SK-N-SH (cell line): ENCODE measurements around the gene UNC50. TPM values are rescaled to one million over a fixed set of nuclear protein-coding genes. Genes with fewer than 3 reads are reported as not detected.

Source experiments
- CTCF ChIA-PET: fragments of 300-600, 350-600 bp; formaldehyde crosslinking; extraction: SDS; loops from one replicate; lab custom pipeline; 2021; lab: Yijun Ruan, JAX
- POLR2A ChIA-PET: fragments of 350-600 bp; sonication (Branson Sonifier 250); formaldehyde crosslinking; extraction: SDS; loops from one replicate; lab custom pipeline; 2020; ENCODE audit warnings: antibody characterized with exemption, inconsistent platforms; lab: Yijun Ruan, JAX
- DNase-seq: peaks from one replicate; pipeline ENCODE4 v3.0.0; 2012
- H2AFZ ChIP-seq: fragments of 200-600 bp; sonication (generic); 2 replicates; pipeline ENCODE4 v1.8.1; 2016; ENCODE audit warnings: antibody characterized with exemption, mild to moderate bottlenecking, low read depth
- H3F3A ChIP-seq: fragments of 200-600 bp; sonication (generic); replicated peaks from 2 replicates; pipeline ENCODE3; 2016; ENCODE audit warnings: antibody characterized with exemption, mild to moderate bottlenecking; ENCODE audit not compliant: insufficient read depth
- H3K27ac ChIP-seq, 2 experiments: fragments of 200-500 bp in 1 of 2; fragments of 200-600 bp in 1 of 2; sonication (Bioruptor generic) in 1 of 2; sonication (generic), shearing (Covaris generic) in 1 of 2; 2 replicates each; pipeline versions ENCODE4 v1.5.1 to v1.6.1; 2014 to 2016; ENCODE audit warnings: low read depth in 2 of 2, inconsistent platforms in 1 of 2, low read length in 1 of 2, mild to moderate bottlenecking in 1 of 2, mixed read lengths in 1 of 2
- H3K27me3 ChIP-seq: fragments of 200-600 bp; sonication (generic), shearing (Covaris generic); 2 replicates; pipeline ENCODE4 v1.6.1; 2016; ENCODE audit warnings: mixed run types; ENCODE audit not compliant: insufficient read depth
- H3K36me3 ChIP-seq, 2 experiments: fragments of 200-500 bp in 1 of 2; fragments of 200-600 bp in 1 of 2; sonication (Bioruptor generic) in 1 of 2; sonication (generic) in 1 of 2; replicated peaks in 1 of 2; 2 replicates each; pipeline versions ENCODE3 to v1.5.1; 2014 to 2016; ENCODE audit warnings: low read length in 1 of 2, mild to moderate bottlenecking in 1 of 2; ENCODE audit not compliant: insufficient read depth in 2 of 2, control insufficient read depth in 1 of 2
- H3K4me1 ChIP-seq, 2 experiments: fragments of 200-500 bp in 1 of 2; fragments of 200-600 bp in 1 of 2; sonication (Bioruptor generic) in 1 of 2; sonication (generic), shearing (Covaris generic) in 1 of 2; 2 replicates each; pipeline versions ENCODE4 v1.5.1 to v1.6.1; 2014 to 2016; ENCODE audit warnings: low read depth in 1 of 2, low read length in 1 of 2, mixed run types in 1 of 2; ENCODE audit not compliant: insufficient read depth in 2 of 2, control insufficient read depth in 1 of 2
- H3K4me2 ChIP-seq: fragments of 200-600 bp; sonication (generic), shearing (Covaris generic); 2 replicates; pipeline ENCODE4 v1.6.1; 2017; ENCODE audit warnings: mixed run types
- H3K4me3 ChIP-seq, 2 experiments: fragments of 200-500 bp in 1 of 2; fragments of 200-600 bp in 1 of 2; sonication (Bioruptor generic) in 1 of 2; sonication (generic), shearing (Covaris generic) in 1 of 2; 2 replicates each; pipeline versions ENCODE4 v1.5.1 to v1.8.1; 2014 to 2016; ENCODE audit warnings: low read depth in 2 of 2, inconsistent platforms in 1 of 2, low read length in 1 of 2, mild to moderate bottlenecking in 1 of 2, mixed read lengths in 1 of 2, moderate library complexity in 1 of 2
- H3K79me2 ChIP-seq: fragments of 200-600 bp; sonication (generic); 2 replicates; pipeline ENCODE4 v1.8.1; 2017; ENCODE audit warnings: mild to moderate bottlenecking; ENCODE audit not compliant: insufficient read depth
- H3K9ac ChIP-seq: fragments of 200-600 bp; sonication (generic); 2 replicates; pipeline ENCODE4 v1.6.1; 2017; ENCODE audit warnings: mixed run types
- H3K9me2 ChIP-seq: fragments of 200-600 bp; sonication (generic); 2 replicates; pipeline ENCODE4 v1.6.1; 2017; ENCODE audit warnings: mixed run types
- H3K9me3 ChIP-seq: fragments of 200-600 bp; sonication (generic); 2 replicates; pipeline ENCODE4 v1.6.1; 2017; ENCODE audit warnings: mixed run types, mild to moderate bottlenecking, moderate library complexity
- H4K20me1 ChIP-seq: fragments of 200-600 bp; sonication (generic); 2 replicates; pipeline ENCODE4 v1.6.1; 2017; ENCODE audit warnings: mild to moderate bottlenecking, mixed run types; ENCODE audit not compliant: insufficient read depth
- CHD2 ChIP-seq: fragments of 150-350 bp; IDR thresholded peaks from 2 replicates; pipeline ENCODE4 v1.6.1; 2018; ENCODE audit warnings: low read length; ENCODE audit not compliant: partially characterized antibody
- ELF1 ChIP-seq: IDR thresholded peaks from 2 replicates; pipeline ENCODE4 v1.4.0; 2012
- EP300 ChIP-seq, 2 experiments: IDR thresholded peaks; 2 replicates each; pipeline versions ENCODE4 v1.4.0 to v1.6.1; 2012; ENCODE audit warnings: borderline replicate concordance in 1 of 2, low read depth in 1 of 2, low read length in 1 of 2
- FOXM1 ChIP-seq: IDR thresholded peaks from 2 replicates; pipeline ENCODE4 v1.4.0; 2012; ENCODE audit warnings: low read depth, mild to moderate bottlenecking
- GABPA ChIP-seq: IDR thresholded peaks from 2 replicates; pipeline ENCODE4 v1.4.0; 2012; ENCODE audit warnings: low read depth, mild to moderate bottlenecking
- GATA2 ChIP-seq: sonication (generic); formaldehyde crosslinking; IDR thresholded peaks from 2 replicates; pipeline ENCODE4 v1.5.0; 2020; ENCODE audit warnings: mild to moderate bottlenecking, missing genetic modification reagents
- JUND ChIP-seq: IDR thresholded peaks from 2 replicates; pipeline ENCODE4 v1.4.0; 2012
- MEF2A ChIP-seq: IDR thresholded peaks from 2 replicates; pipeline ENCODE4 v1.4.0; 2012; ENCODE audit warnings: low read depth, borderline replicate concordance
- NFIC ChIP-seq: IDR thresholded peaks from 2 replicates; pipeline ENCODE4 v1.4.0; 2012; ENCODE audit warnings: borderline replicate concordance
- NRF1 ChIP-seq: IDR thresholded peaks from 2 replicates; pipeline ENCODE4 v1.6.1; 2012; ENCODE audit warnings: low read depth, mild to moderate bottlenecking, low read length
- PBX3 ChIP-seq: IDR thresholded peaks from 2 replicates; pipeline ENCODE4; 2012
- POLR2AphosphoS5 ChIP-seq: IDR thresholded peaks from 2 replicates; pipeline ENCODE4 v1.6.1; 2012; ENCODE audit warnings: low read depth, low read length
- RAD21 ChIP-seq: IDR thresholded peaks from 2 replicates; pipeline ENCODE4 v1.6.1; 2012; ENCODE audit warnings: mild to moderate bottlenecking, low read length
- RCOR1 ChIP-seq: fragments of 150-350 bp; IDR thresholded peaks from 2 replicates; pipeline ENCODE4 v1.6.1; 2017; ENCODE audit warnings: antibody characterized with exemption, low read length
- RFX5 ChIP-seq: IDR thresholded peaks from 2 replicates; pipeline ENCODE4 v1.6.1; 2012; ENCODE audit warnings: mild to moderate bottlenecking, improper control_type of control experiment, low read length
- SMC3 ChIP-seq: IDR thresholded peaks from 2 replicates; pipeline ENCODE4 v1.6.1; 2012; ENCODE audit warnings: low read depth, low read length, improper control_type of control experiment
- TAF1 ChIP-seq: IDR thresholded peaks from 2 replicates; pipeline ENCODE4 v1.6.1; 2012; ENCODE audit warnings: low read depth, mild to moderate bottlenecking, low read length, moderate library complexity, borderline replicate concordance
- USF1 ChIP-seq: IDR thresholded peaks from 2 replicates; pipeline ENCODE4 v1.4.0; 2012; ENCODE audit warnings: low read depth, borderline replicate concordance
- ZBTB33 ChIP-seq: IDR thresholded peaks from 2 replicates; pipeline ENCODE4 v1.4.0; 2012; ENCODE audit warnings: low read depth, borderline replicate concordance
- WGBS: methylation state at CpG from one replicate; pipeline ENCODE4 v1.1.6; 2017; ENCODE audit warnings: low lambda C conversion rate; 5-methylcytosine and 5-hydroxymethylcytosine counted together
- polyA plus RNA-seq, 3 experiments: library from polyadenylated mRNA; depleted of rRNA; stranded (reverse); fragments of >200 nt; gene quantifications; 2 replicates each; pipeline ENCODE4 v1.2.3, GENCODE V29; 2012
- TF ChIP-seq, protein P1 (sequence below): fragments of 150-350 bp; IDR thresholded peaks from 2 replicates; pipeline ENCODE4 v1.6.1; 2016; ENCODE audit warnings: mild to moderate bottlenecking, low read depth, low read length

The UNC50 gene
- polyA plus RNA-seq, 1 of the 3 experiments (the other 2 are of a cell fraction), result 46.9 TPM

- Histone ChIP-seq H3F3A (no peaks in the 10 kb centered on the region), H3K4me2 (no peak overlapping the region), H3K4me1 (peaks cover 0 to 2% of the 10 kb centered on the region in 2 experiments; a peak in 1 of 4 replicates), H3K9me3 (no peaks in the 10 kb centered on the region), H3K4me3 (no peak overlapping the region), H3K36me3 (peaks cover 0 to 33% of the 10 kb centered on the region in 2 experiments), H3K27ac (no peak overlapping the region), H4K20me1 (no peaks in the 10 kb centered on the region), H3K9me2 (no peaks in the 10 kb centered on the region), H3K79me2 (no peaks in the 10 kb centered on the region), H3K9ac (no peak overlapping the region), H3K27me3 (no peaks in the 10 kb centered on the region), H2AFZ (no peak overlapping the region)
- TF ChIP-seq ZBTB33 (no peak), GABPA (no peak), JUND (no peak), SMC3 (no peak), FOXM1 (no peak), PBX3 (no peak), RAD21 (no peak), ELF1 (no peak), GATA2 (CRISPR knock-in tag) (no peak), POLR2AphosphoS5 (no peak), RCOR1 (no peak), USF1 (no peak), EP300 (IDR thresholded peaks at IDR 0.05; ENCODE audit: borderline replicate concordance in 1 of 2, low read depth in 1 of 2, low read length in 1 of 2) (no peak), TAF1 (no peak), NRF1 (no peak), MEF2A (no peak), NFIC (no peak), RFX5 (no peak), CHD2 (no peak)
- TF ChIP-seq, protein P1, sequence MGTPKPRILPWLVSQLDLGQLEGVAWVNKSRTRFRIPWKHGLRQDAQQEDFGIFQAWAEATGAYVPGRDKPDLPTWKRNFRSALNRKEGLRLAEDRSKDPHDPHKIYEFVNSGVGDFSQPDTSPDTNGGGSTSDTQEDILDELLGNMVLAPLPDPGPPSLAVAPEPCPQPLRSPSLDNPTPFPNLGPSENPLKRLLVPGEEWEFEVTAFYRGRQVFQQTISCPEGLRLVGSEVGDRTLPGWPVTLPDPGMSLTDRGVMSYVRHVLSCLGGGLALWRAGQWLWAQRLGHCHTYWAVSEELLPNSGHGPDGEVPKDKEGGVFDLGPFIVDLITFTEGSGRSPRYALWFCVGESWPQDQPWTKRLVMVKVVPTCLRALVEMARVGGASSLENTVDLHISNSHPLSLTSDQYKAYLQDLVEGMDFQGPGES, result no peak
- WGBS, result 96% methylated on average over 13 of the region's 15 CpGs
- DNase-seq, result no peak
- ChIA-PET CTCF (interaction anchor here (0.7 kb wide), 1 partner anchor 15 kb away, joined by 3 read pairs; no protein-coding TSS in a partner anchor), POLR2A (no interaction called here)
Observed at GRCh38 chr2:98572676-98573075, 35.7 kb upstream of the UNC50 start.
